HepG2 (cell line): ENCODE data around the gene GBGT1. TPM values are rescaled to one million over a fixed set of nuclear protein-coding genes. Genes with fewer than 3 reads are reported as not detected.

Experiments used
- ARID2 ChIP-seq: sonication (generic); formaldehyde crosslinking; IDR thresholded peaks from 2 replicates; pipeline ENCODE4 v1.8.1; 2022; ENCODE audit warnings: mild to moderate bottlenecking, missing genetic modification reagents, borderline replicate concordance
- ATF5 ChIP-seq: sonication (generic); formaldehyde crosslinking; IDR thresholded peaks from 2 replicates; pipeline ENCODE4 v1.4.0; 2020; ENCODE audit warnings: mild to moderate bottlenecking, low read depth, missing genetic modification reagents
- ATF6 ChIP-seq: sonication (generic); formaldehyde crosslinking; conservative IDR thresholded peaks from 2 replicates; pipeline ENCODE4 v1.4.0; 2020; ENCODE audit warnings: missing genetic modification reagents
- CBX1 ChIP-seq: IDR thresholded peaks from one replicate; pipeline ENCODE4 v1.6.1; 2016; ENCODE audit warnings: antibody characterized with exemption, low read depth
- CEBPB ChIP-seq: IDR thresholded peaks from 2 replicates; pipeline ENCODE4 v1.6.1; 2011; ENCODE audit warnings: low read depth, low read length, improper control_type of control experiment, borderline replicate concordance
- E2F5 ChIP-seq: sonication (generic); formaldehyde crosslinking; conservative IDR thresholded peaks from 2 replicates; pipeline ENCODE4 v1.4.0; 2020; ENCODE audit warnings: missing genetic modification reagents
- GATA4 ChIP-seq: sonication (generic); IDR thresholded peaks from 2 replicates; pipeline ENCODE4 v1.6.1; 2016; ENCODE audit warnings: antibody characterized with exemption, low read depth, borderline replicate concordance
- GATAD2A ChIP-seq: IDR thresholded peaks from 2 replicates; pipeline ENCODE4 v1.6.1; 2016
- HNRNPL ChIP-seq: fragments of 200-400 bp; formaldehyde crosslinking; IDR thresholded peaks from 2 replicates; pipeline ENCODE4 v1.6.1; 2017; ENCODE audit warnings: mild to moderate bottlenecking, low read depth, low read length
- MIXL1 ChIP-seq: IDR thresholded peaks from 2 replicates; pipeline ENCODE4 v1.6.1; 2016
- MTERF4 ChIP-seq: sonication (generic); formaldehyde crosslinking; IDR thresholded peaks from 2 replicates; pipeline ENCODE4 v1.8.0; 2023; ENCODE audit warnings: mild to moderate bottlenecking, missing genetic modification reagents
- RAD21 ChIP-seq: fragments of 450-650 bp; formaldehyde crosslinking; IDR thresholded peaks from 2 replicates; pipeline ENCODE4 v1.5.0; 2020; ENCODE audit warnings: mild to moderate bottlenecking
- RARA ChIP-seq: IDR thresholded peaks from 2 replicates; pipeline ENCODE4 v1.6.1; 2016; ENCODE audit warnings: missing genetic modification reagents, missing compliant biosample characterization
- SMC3 ChIP-seq: IDR thresholded peaks from 2 replicates; pipeline ENCODE4 v1.6.1; 2011; ENCODE audit warnings: low read length, improper control_type of control experiment
- TAF1 ChIP-seq: sonication (generic); formaldehyde crosslinking; IDR thresholded peaks from 2 replicates; pipeline ENCODE4 v1.4.0; 2020; ENCODE audit warnings: missing genetic modification reagents
- TFE3 ChIP-seq: IDR thresholded peaks from 2 replicates; pipeline ENCODE4 v1.6.1; 2016
- XRCC5 ChIP-seq: fragments of 200-400 bp; formaldehyde crosslinking; optimal IDR thresholded peaks from 2 replicates; pipeline ENCODE3; 2017; ENCODE audit warnings: mild to moderate bottlenecking, low read length
- ZFP82 ChIP-seq: sonication (generic); formaldehyde crosslinking; IDR thresholded peaks from 2 replicates; pipeline ENCODE4 v1.5.1; 2020; ENCODE audit warnings: mild to moderate bottlenecking, missing genetic modification reagents, borderline replicate concordance
- ZFX ChIP-seq: sonication (generic); formaldehyde crosslinking; IDR thresholded peaks from 2 replicates; pipeline ENCODE4 v1.4.0; 2020; ENCODE audit warnings: mild to moderate bottlenecking, low read depth, missing genetic modification reagents, moderate library complexity
- ZMYM4 ChIP-seq: sonication (generic); formaldehyde crosslinking; IDR thresholded peaks from 2 replicates; pipeline ENCODE4 v1.8.1; 2023; ENCODE audit warnings: mild to moderate bottlenecking, missing genetic modification reagents
- ZNF253 ChIP-seq: sonication (generic); formaldehyde crosslinking; IDR thresholded peaks from 2 replicates; pipeline ENCODE4 v1.8.0; 2022; ENCODE audit warnings: mild to moderate bottlenecking, missing genetic modification reagents, borderline replicate concordance
- ZNF367 ChIP-seq: sonication (generic); formaldehyde crosslinking; IDR thresholded peaks from 2 replicates; pipeline ENCODE4 v1.4.0; 2020; ENCODE audit warnings: missing genetic modification reagents, borderline replicate concordance
- ZNF746 ChIP-seq: sonication (generic); formaldehyde crosslinking; IDR thresholded peaks from 2 replicates; pipeline ENCODE4 v1.8.0; 2022; ENCODE audit warnings: mild to moderate bottlenecking, missing genetic modification reagents
- polyA plus RNA-seq, 8 experiments: library from polyadenylated mRNA; depleted of rRNA in 3 of 8; stranded (reverse) in 7 of 8; unstranded in 1 of 8; fragments of >200 nt; fragmentation: Illumina TruSeq in 4 of 8; extraction: Trizol in 4 of 8; gene quantifications; 2 replicates each; pipeline versions ENCODE4 v1.2.1 to v1.2.3, GENCODE V29; 2011 to 2016; ENCODE audit warnings: low read depth in 4 of 8, missing spikeins in 1 of 8, mixed read lengths in 1 of 8; ENCODE audit not compliant: insufficient read depth in 1 of 8
- total RNA-seq, 5 experiments: library from RNA; depleted of rRNA; stranded (reverse); fragments of >200 nt; fragmentation: Illumina TruSeq; extraction: Trizol; gene quantifications; 2 replicates each; pipeline ENCODE4 v1.2.3, GENCODE V29; 2016; ENCODE audit warnings: low read depth in 1 of 5

Gene GBGT1
- total and polyA plus RNA-seq, 2 of the 13 experiments (the other 11 are each of a cell fraction or from before 2014, with no cell fraction given): not detected

- TF ChIP-seq ZNF367 (CRISPR knock-in tag): no peak
- TF ChIP-seq TAF1: no peak
- TF ChIP-seq GATA4: no peak
- TF ChIP-seq XRCC5: peak; percentile 35
- TF ChIP-seq RAD21 (CRISPR knock-in tag): peak; percentile 93
- TF ChIP-seq GATAD2A: no peak
- TF ChIP-seq ATF6 (CRISPR knock-in tag): no peak
- TF ChIP-seq CBX1: no peak
- peak; percentile 39; the same call in 1 of the 2 replicates for TF ChIP-seq MIXL1 (CRISPR knock-in tag)
- no peak for TF ChIP-seq RARA
- no peak for TF ChIP-seq CEBPB
- no peak for TF ChIP-seq E2F5 (CRISPR knock-in tag)
- TF ChIP-seq ZNF746 (CRISPR knock-in tag): no peak
- no peak for TF ChIP-seq ZMYM4 (CRISPR knock-in tag)
- TF ChIP-seq ARID2 (CRISPR knock-in tag): no peak
- TF ChIP-seq SMC3: peak; percentile 78
- TF ChIP-seq TFE3 (CRISPR knock-in tag): no peak
- peak; percentile 28; the same call in 1 of the 2 replicates for TF ChIP-seq ZFX (CRISPR knock-in tag)
- TF ChIP-seq HNRNPL: peak; percentile 89
- no peak for TF ChIP-seq MTERF4 (CRISPR knock-in tag)
- no peak for TF ChIP-seq ZFP82 (CRISPR knock-in tag)
- no peak for TF ChIP-seq ATF5 (CRISPR knock-in tag)
- TF ChIP-seq ZNF253 (CRISPR knock-in tag): 0 out of 2 replicates have a peak, but pooled peaks have one; percentile 55
Observed at GRCh38 chr9:133103183-133103986, 60.3 kb downstream of the GBGT1 start (continued).
